ENCODE results near the gene CLCF1.

GRCh38 chr11:67376063-67376820, 2.8 kb upstream of the CLCF1 start:
- no peak for TF ChIP-seq GATA2 (IDR thresholded peaks at IDR 0.05; ENCODE audit: insufficient read depth, insufficient read length, low read depth, low read length)
- TF ChIP-seq EZH2 (IDR thresholded peaks at IDR 0.05; ENCODE audit: borderline replicate concordance, low read depth, low read length, severe bottlenecking), result no peak

Measured in endothelial cell of umbilical vein (primary cell).